ENCODE results near the gene REST.

GRCh38 chr4:56971383-56971782 is 63.7 kb downstream of the REST start:
- no peak for TF ChIP-seq TAF1 (IDR thresholded peaks at IDR 0.05; ENCODE audit: low read depth)
- TF ChIP-seq, protein P1, sequence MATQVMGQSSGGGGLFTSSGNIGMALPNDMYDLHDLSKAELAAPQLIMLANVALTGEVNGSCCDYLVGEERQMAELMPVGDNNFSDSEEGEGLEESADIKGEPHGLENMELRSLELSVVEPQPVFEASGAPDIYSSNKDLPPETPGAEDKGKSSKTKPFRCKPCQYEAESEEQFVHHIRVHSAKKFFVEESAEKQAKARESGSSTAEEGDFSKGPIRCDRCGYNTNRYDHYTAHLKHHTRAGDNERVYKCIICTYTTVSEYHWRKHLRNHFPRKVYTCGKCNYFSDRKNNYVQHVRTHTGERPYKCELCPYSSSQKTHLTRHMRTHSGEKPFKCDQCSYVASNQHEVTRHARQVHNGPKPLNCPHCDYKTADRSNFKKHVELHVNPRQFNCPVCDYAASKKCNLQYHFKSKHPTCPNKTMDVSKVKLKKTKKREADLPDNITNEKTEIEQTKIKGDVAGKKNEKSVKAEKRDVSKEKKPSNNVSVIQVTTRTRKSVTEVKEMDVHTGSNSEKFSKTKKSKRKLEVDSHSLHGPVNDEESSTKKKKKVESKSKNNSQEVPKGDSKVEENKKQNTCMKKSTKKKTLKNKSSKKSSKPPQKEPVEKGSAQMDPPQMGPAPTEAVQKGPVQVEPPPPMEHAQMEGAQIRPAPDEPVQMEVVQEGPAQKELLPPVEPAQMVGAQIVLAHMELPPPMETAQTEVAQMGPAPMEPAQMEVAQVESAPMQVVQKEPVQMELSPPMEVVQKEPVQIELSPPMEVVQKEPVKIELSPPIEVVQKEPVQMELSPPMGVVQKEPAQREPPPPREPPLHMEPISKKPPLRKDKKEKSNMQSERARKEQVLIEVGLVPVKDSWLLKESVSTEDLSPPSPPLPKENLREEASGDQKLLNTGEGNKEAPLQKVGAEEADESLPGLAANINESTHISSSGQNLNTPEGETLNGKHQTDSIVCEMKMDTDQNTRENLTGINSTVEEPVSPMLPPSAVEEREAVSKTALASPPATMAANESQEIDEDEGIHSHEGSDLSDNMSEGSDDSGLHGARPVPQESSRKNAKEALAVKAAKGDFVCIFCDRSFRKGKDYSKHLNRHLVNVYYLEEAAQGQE (IDR thresholded peaks at IDR 0.05; ENCODE audit: low read depth) = no peak
- no peak for TF ChIP-seq TCF12 (IDR thresholded peaks at IDR 0.05; ENCODE audit: low read depth)
- TF ChIP-seq, protein P2, sequence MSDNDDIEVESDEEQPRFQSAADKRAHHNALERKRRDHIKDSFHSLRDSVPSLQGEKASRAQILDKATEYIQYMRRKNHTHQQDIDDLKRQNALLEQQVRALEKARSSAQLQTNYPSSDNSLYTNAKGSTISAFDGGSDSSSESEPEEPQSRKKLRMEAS (IDR thresholded peaks at IDR 0.05) = no peak
- TF ChIP-seq RAD21 (IDR thresholded peaks at IDR 0.05; ENCODE audit: low read depth) = no peak
- no peak for TF ChIP-seq NFIC (IDR thresholded peaks at IDR 0.05)
- TF ChIP-seq CEBPB (IDR thresholded peaks at IDR 0.05) = no peak
- TF ChIP-seq YY1 (IDR thresholded peaks at IDR 0.05; ENCODE audit: low read depth) = no peak
- TF ChIP-seq USF1 (IDR thresholded peaks at IDR 0.05) = no peak
- TF ChIP-seq EP300 (IDR thresholded peaks at IDR 0.05; ENCODE audit: borderline replicate concordance) = no peak
- no peak for TF ChIP-seq FOXM1 (IDR thresholded peaks at IDR 0.05; ENCODE audit: borderline replicate concordance, low read depth)
- TF ChIP-seq ZBTB7A (IDR thresholded peaks at IDR 0.05; ENCODE audit: low read depth) = no peak
- no peak for TF ChIP-seq TEAD4 (IDR thresholded peaks at IDR 0.05)
- no peak for TF ChIP-seq CREB1 (IDR thresholded peaks at IDR 0.05; ENCODE audit: low read depth)
